CD14-positive monocyte (primary cell): ENCODE measurements around the gene CENPV. TPM values are rescaled to one million over a fixed set of nuclear protein-coding genes. Genes with fewer than 3 reads are reported as not detected.

ENCODE experiments used
- DNase-seq, 3 donors: peaks; one replicate each; pipeline ENCODE4 v3.0.0-alpha.2; 2011 to 2022
- H2AFZ ChIP-seq: 2 replicates; pipeline ENCODE4 v1.6.0; 2012; ENCODE audit warnings: mild to moderate bottlenecking, low read depth, low read length, inconsistent platforms; ENCODE audit not compliant: insufficient read depth, poor library complexity, severe bottlenecking
- H3K27ac ChIP-seq, 2 donors: 1 replicate in 1 of 2; 2 replicates in 1 of 2; pipeline ENCODE4 v1.5.1; 2012 to 2013; ENCODE audit warnings: low read length in 2 of 2, control low read depth in 1 of 2, inconsistent platforms in 1 of 2, low read depth in 1 of 2, mild to moderate bottlenecking in 1 of 2
- H3K27me3 ChIP-seq, 2 donors: one replicate each; pipeline versions ENCODE4 v1.6.0 to v1.6.1; 2011 to 2013; ENCODE audit warnings: low read length in 2 of 2; ENCODE audit not compliant: control insufficient read depth in 2 of 2, insufficient read depth in 2 of 2
- H3K36me3 ChIP-seq, 2 donors: replicated peaks in 1 of 2; 1 replicate in 1 of 2; 2 replicates in 1 of 2; pipeline versions ENCODE4 v1.5.1 to v1.6.1; 2012 to 2013; ENCODE audit warnings: low read length in 2 of 2, control low read depth in 1 of 2, inconsistent platforms in 1 of 2, mild to moderate bottlenecking in 1 of 2; ENCODE audit not compliant: insufficient read depth in 2 of 2, control insufficient read depth in 1 of 2
- H3K4me1 ChIP-seq, 2 donors: 1 replicate in 1 of 2; 2 replicates in 1 of 2; pipeline versions ENCODE4 v1.5.1 to v1.6.1; 2012 to 2013; ENCODE audit warnings: low read length in 2 of 2, control low read depth in 1 of 2, inconsistent platforms in 1 of 2, mild to moderate bottlenecking in 1 of 2, moderate library complexity in 1 of 2; ENCODE audit not compliant: insufficient read depth in 2 of 2, control insufficient read depth in 1 of 2
- H3K4me2 ChIP-seq: replicated peaks from 2 replicates; pipeline ENCODE3; 2012; ENCODE audit warnings: low read length, moderate library complexity, mild to moderate bottlenecking; ENCODE audit not compliant: poor library complexity, severe bottlenecking; ENCODE audit errors: extremely low read depth
- H3K4me3 ChIP-seq, 3 experiments: fragments of 200-600 bp in 1 of 3; sonication (generic) in 1 of 3; replicated peaks in 1 of 3; 1 replicate in 2 of 3; 2 replicates in 1 of 3; pipeline ENCODE4 v1.5.1; 2011 to 2013; ENCODE audit warnings: low read length in 3 of 3, mild to moderate bottlenecking in 3 of 3, control low read depth in 2 of 3, low read depth in 2 of 3, inconsistent platforms in 1 of 3, moderate library complexity in 1 of 3
- H3K79me2 ChIP-seq: 2 replicates; pipeline ENCODE4 v1.6.0; 2012; ENCODE audit warnings: mild to moderate bottlenecking, control low read depth, inconsistent platforms, low read length, moderate library complexity; ENCODE audit not compliant: insufficient read depth
- H3K9ac ChIP-seq: 2 replicates; pipeline ENCODE4 v1.6.0; 2017; ENCODE audit warnings: low read length, mild to moderate bottlenecking; ENCODE audit not compliant: insufficient read depth, poor library complexity, severe bottlenecking
- H3K9me3 ChIP-seq, 2 donors: replicated peaks in 1 of 2; 1 replicate in 1 of 2; 2 replicates in 1 of 2; pipeline versions ENCODE4 v1.5.1 to v1.6.1; 2012 to 2013; ENCODE audit warnings: low read length in 2 of 2, control low read depth in 1 of 2; ENCODE audit not compliant: control insufficient read depth in 1 of 2, insufficient read depth in 1 of 2
- H4K20me1 ChIP-seq: 2 replicates; pipeline ENCODE4 v1.6.0; 2012; ENCODE audit warnings: mild to moderate bottlenecking, low read length, control low read depth, moderate library complexity; ENCODE audit not compliant: insufficient read depth
- H3K27ac Mint-ChIP-seq, 7 donors: one replicate each; pipeline ENCODE4 v1.8.0; 2020; ENCODE audit warnings: mild to moderate bottlenecking in 7 of 7, mixed read lengths in 7 of 7, moderate library complexity in 6 of 7, inconsistent platforms in 2 of 7
- H3K27me3 Mint-ChIP-seq, 3 donors: one replicate each; pipeline ENCODE4 v1.8.0; 2021 to 2022; ENCODE audit warnings: low read depth in 3 of 3, mild to moderate bottlenecking in 3 of 3, mixed read lengths in 3 of 3, moderate library complexity in 3 of 3, inconsistent platforms in 1 of 3
- H3K36me3 Mint-ChIP-seq, 2 donors: one replicate each; pipeline ENCODE4 v1.8.0; 2020; ENCODE audit warnings: mixed read lengths in 2 of 2, inconsistent platforms in 1 of 2, mild to moderate bottlenecking in 1 of 2
- H3K4me1 Mint-ChIP-seq: one replicate; pipeline ENCODE4 v1.8.0; 2020; ENCODE audit warnings: mild to moderate bottlenecking, mixed read lengths
- H3K4me3 Mint-ChIP-seq, 2 donors: one replicate each; pipeline ENCODE4 v1.8.0; 2020; ENCODE audit warnings: mild to moderate bottlenecking in 2 of 2, mixed read lengths in 2 of 2, moderate library complexity in 1 of 2
- H3K9me3 Mint-ChIP-seq, 7 donors: one replicate each; pipeline ENCODE4 v1.8.0; 2020 to 2022; ENCODE audit warnings: mixed read lengths in 7 of 7, mild to moderate bottlenecking in 6 of 7, moderate library complexity in 6 of 7, inconsistent platforms in 2 of 7
- WGBS: methylation state at CpG from one replicate; pipeline ENCODE4 v1.1.5; 2013; ENCODE audit warnings: missing lambda C conversion rate; ENCODE audit not compliant: insufficient coverage; 5-methylcytosine and 5-hydroxymethylcytosine counted together
- intact Hi-C, 2 donors: fragments of 100-400 bp; cut with micrococcal nuclease; formaldehyde crosslinking; loops; one replicate each; pipeline versions ENCODE4 v1.15.0 to v1.15.1; 2023
- polyA plus RNA-seq, 3 donors: library from polyadenylated mRNA; depleted of rRNA in 1 of 3; unstranded in 2 of 3; stranded (reverse) in 1 of 3; fragments of 300-500 nt in 2 of 3; fragments of >200 nt in 1 of 3; fragmentation: Illumina TruSeq in 2 of 3; gene quantifications; 1 replicate in 2 of 3; 2 replicates in 1 of 3; pipeline ENCODE4 v1.2.3, GENCODE V29; 2012 to 2021
- TF ChIP-seq, protein P1 (sequence below): fragments of 200-600 bp; IDR thresholded peaks from one replicate; pipeline ENCODE4 v1.8.0; 2022; ENCODE audit warnings: antibody characterized with exemption, mild to moderate bottlenecking

The CENPV gene
- polyA plus RNA-seq, 3 donors: 0.50 to 1.1 (median 0.80) TPM

DNA sequence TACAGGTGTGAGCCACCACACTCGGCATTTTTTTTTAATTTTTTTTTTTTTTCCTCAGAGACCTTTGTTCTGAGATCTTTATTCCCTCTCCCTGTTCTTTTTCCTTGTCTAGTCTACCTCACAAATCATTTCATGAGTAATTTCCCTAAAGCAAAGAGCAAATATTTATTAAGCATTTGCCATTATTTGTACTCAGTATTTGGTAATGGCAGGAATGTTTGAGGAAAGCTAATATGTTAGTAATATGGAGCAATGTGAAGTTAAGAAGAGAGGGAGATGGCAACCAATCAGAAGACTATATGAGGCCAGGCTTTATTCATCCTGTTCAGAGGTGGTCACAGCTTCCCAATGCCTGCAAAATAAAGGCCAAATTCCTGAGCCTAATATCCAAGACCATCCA, 13.3 kb downstream of the CENPV start:
- Histone ChIP-seq H3K9me3 (no peaks in the 10 kb centered on the region), H4K20me1 (no peaks in the 10 kb centered on the region), H3K27me3 (no peaks in the 10 kb centered on the region), H3K27ac (no peak overlapping the region), H3K4me2 (no peak overlapping the region), H3K36me3 (peaks cover 0 to 6% of the 10 kb centered on the region in 2 donors), H3K9ac (no peak overlapping the region), H3K79me2 (no peaks in the 10 kb centered on the region), H3K4me3 (no peak overlapping the region), H2AFZ (no peak overlapping the region), H3K4me1 (no peaks in the 10 kb centered on the region)
- Mint-ChIP-seq H3K4me3 (no peak overlapping the region), H3K36me3 (peaks cover 10 to 13% of the 10 kb centered on the region in 2 donors), H3K27me3 (no peaks in the 10 kb centered on the region), H3K4me1 (no peaks in the 10 kb centered on the region), H3K27ac (no peak overlapping the region), H3K9me3 (no peaks in the 10 kb centered on the region)
- WGBS: no CpG with 5 or more reads among the region's 1 CpG
- no peak for DNase-seq
- TF ChIP-seq, protein P1, sequence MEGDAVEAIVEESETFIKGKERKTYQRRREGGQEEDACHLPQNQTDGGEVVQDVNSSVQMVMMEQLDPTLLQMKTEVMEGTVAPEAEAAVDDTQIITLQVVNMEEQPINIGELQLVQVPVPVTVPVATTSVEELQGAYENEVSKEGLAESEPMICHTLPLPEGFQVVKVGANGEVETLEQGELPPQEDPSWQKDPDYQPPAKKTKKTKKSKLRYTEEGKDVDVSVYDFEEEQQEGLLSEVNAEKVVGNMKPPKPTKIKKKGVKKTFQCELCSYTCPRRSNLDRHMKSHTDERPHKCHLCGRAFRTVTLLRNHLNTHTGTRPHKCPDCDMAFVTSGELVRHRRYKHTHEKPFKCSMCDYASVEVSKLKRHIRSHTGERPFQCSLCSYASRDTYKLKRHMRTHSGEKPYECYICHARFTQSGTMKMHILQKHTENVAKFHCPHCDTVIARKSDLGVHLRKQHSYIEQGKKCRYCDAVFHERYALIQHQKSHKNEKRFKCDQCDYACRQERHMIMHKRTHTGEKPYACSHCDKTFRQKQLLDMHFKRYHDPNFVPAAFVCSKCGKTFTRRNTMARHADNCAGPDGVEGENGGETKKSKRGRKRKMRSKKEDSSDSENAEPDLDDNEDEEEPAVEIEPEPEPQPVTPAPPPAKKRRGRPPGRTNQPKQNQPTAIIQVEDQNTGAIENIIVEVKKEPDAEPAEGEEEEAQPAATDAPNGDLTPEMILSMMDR: no peak
- intact Hi-C loops: no loop called here

DNA sequence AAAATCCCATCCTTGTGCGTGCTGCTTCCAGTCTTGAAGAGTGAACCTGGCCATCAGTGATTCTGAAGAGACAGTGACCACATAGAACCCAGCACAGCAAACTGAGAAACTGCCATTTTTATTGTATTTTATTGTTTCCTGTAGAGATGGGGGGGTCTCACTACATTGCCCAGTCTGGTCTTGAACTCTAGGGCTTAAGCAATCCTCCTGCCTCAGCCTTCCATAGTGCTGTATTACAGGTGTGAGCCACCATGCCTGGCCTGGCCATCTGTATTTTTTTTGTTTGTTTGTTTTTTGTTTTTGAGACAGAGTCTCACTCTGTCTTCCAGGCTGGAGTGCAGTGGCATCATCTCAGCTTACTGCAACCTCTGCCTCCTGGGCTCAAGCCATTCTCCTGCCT, 13.9 kb downstream of the CENPV start:
- Histone ChIP-seq H3K9ac (no peak overlapping the region), H3K9me3 (no peaks in the 10 kb centered on the region), H4K20me1 (no peaks in the 10 kb centered on the region), H3K27me3 (no peaks in the 10 kb centered on the region), H3K27ac (no peak overlapping the region), H3K4me2 (no peak overlapping the region), H3K4me1 (no peaks in the 10 kb centered on the region), H2AFZ (no peak overlapping the region), H3K36me3 (peaks cover 0 to 6% of the 10 kb centered on the region in 2 donors), H3K79me2 (no peaks in the 10 kb centered on the region), H3K4me3 (no peak overlapping the region)
- H3K36me3 Mint-ChIP-seq: peaks cover 10 to 13% of the 10 kb centered on the region in 2 donors
- no peaks in the 10 kb centered on the region for H3K4me1 Mint-ChIP-seq
- no peaks in the 10 kb centered on the region for H3K27me3 Mint-ChIP-seq
- H3K9me3 Mint-ChIP-seq: no peaks in the 10 kb centered on the region
- WGBS: no CpG with 5 or more reads among the region's 1 CpG
- no peak overlapping the region for H3K4me3 Mint-ChIP-seq
- no peak for DNase-seq
- no peak overlapping the region for H3K27ac Mint-ChIP-seq
- TF ChIP-seq, protein P1: no peak
- intact Hi-C loops: no loop called here
